C4-2B (cell line): ENCODE measurements around the gene KLHL36.

ENCODE experiments used
- ZFX ChIP-seq: fragments of 450-650 bp; IDR thresholded peaks from 2 replicates; pipeline ENCODE4 v1.6.1; 2017
- TF ChIP-seq, protein P1 (sequence below): fragments of 450-650 bp; conservative IDR thresholded peaks from 2 replicates; pipeline ENCODE4 v1.5.1; 2017; ENCODE audit warnings: mild to moderate bottlenecking

DNA sequence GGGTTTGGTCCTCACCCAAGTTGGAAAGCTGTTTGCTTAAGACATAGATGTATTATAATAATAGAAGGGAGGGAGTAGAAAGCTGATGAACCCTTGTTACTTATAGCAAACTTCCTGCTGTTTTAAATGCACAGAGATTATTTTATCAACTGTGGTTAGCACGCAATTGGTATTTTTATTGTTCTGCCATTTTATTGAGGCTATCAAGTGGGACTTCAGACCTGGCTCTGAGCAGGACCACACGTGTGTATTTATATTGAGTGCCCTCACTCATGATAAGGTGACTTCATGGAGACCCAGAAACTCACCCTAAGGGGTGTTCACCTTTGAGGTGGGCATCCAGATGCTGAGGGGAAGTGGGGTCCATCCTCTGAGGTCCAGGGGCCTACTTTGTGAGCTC lies 17.0 kb downstream of the KLHL36 start:
- TF ChIP-seq, protein P1, sequence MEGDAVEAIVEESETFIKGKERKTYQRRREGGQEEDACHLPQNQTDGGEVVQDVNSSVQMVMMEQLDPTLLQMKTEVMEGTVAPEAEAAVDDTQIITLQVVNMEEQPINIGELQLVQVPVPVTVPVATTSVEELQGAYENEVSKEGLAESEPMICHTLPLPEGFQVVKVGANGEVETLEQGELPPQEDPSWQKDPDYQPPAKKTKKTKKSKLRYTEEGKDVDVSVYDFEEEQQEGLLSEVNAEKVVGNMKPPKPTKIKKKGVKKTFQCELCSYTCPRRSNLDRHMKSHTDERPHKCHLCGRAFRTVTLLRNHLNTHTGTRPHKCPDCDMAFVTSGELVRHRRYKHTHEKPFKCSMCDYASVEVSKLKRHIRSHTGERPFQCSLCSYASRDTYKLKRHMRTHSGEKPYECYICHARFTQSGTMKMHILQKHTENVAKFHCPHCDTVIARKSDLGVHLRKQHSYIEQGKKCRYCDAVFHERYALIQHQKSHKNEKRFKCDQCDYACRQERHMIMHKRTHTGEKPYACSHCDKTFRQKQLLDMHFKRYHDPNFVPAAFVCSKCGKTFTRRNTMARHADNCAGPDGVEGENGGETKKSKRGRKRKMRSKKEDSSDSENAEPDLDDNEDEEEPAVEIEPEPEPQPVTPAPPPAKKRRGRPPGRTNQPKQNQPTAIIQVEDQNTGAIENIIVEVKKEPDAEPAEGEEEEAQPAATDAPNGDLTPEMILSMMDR: no peak
- no peak for TF ChIP-seq ZFX
